Vagina (tissue), 2 donors: ENCODE measurements around the gene RAB23.

Source experiments
- CTCF ChIP-seq, 3 experiments: fragments of 450-650 bp in 2 of 3; fragments of 200-600 bp in 1 of 3; sonication (generic) in 1 of 3; IDR thresholded peaks; one replicate each; pipeline ENCODE4 v1.5.1; 2017 to 2019; ENCODE audit warnings: antibody characterized with exemption in 3 of 3, mild to moderate bottlenecking in 2 of 3, moderate library complexity in 2 of 3
- POLR2A ChIP-seq, 2 donors: fragments of 450-650 bp; IDR thresholded peaks; one replicate each; pipeline ENCODE4 v1.6.1; 2017; ENCODE audit warnings: antibody characterized with exemption in 2 of 2, mild to moderate bottlenecking in 2 of 2, moderate library complexity in 2 of 2

DNA sequence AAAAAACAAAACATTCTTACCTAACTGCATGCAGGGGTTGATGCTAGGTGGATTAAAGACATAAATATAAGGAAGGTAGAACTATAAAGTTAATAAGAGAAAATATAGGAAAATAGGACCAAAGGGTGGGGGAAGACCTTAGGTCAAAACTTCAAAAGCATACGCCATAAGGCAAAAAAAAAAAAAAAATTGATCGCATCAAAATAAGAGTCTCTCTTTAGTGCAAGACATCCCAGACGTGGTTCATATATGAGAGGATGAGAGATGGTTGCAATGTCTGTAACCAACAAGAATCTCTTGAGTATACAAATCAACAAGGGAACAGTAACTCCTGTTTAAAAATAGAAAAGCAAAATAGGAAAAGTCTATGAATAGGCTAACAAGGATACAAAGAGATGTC, 41.5 kb downstream of the RAB23 start:
- TF ChIP-seq CTCF (IDR thresholded peaks at IDR 0.05) = no peak
- no peak for TF ChIP-seq POLR2A (IDR thresholded peaks at IDR 0.05)
